Measurements from ENCODE around the gene NPFF. TPM values are rescaled to one million over a fixed set of nuclear protein-coding genes. Genes with fewer than 3 reads are reported as not detected.

Gene NPFF
- total and polyA plus RNA-seq, 2 of the 13 experiments (the other 11 are each of a cell fraction or from before 2014, with no cell fraction given), result not detected

GRCh38 chr12:53536962-53537361 lies 29.7 kb upstream of the NPFF start:
- Histone ChIP-seq H2AFZ (ENCODE audit: low read length) (no peak overlapping the region), H3K4me2 (ENCODE audit: low read depth, low read length) (no peak overlapping the region), H3K4me1 (ENCODE audit: insufficient read depth, low read length) (peaks cover 31% of the 10 kb centered on the region), H3K9me3 (ENCODE audit: low read length) (no peaks in the 10 kb centered on the region), H3K27ac (ENCODE audit: extremely low read length, insufficient read depth, low read length) (no peak overlapping the region), H3K27me3 (ENCODE audit: control insufficient read depth in 1 of 2, insufficient read depth in 2 of 2, low read length in 2 of 2) (no peaks in the 10 kb centered on the region), H4K20me1 (ENCODE audit: insufficient read depth, low read length) (no peaks in the 10 kb centered on the region), H3K4me3 (replicated peaks in 1 of 3; ENCODE audit: insufficient read depth in 1 of 3, low read depth in 2 of 3, low read length in 3 of 3) (no peak overlapping the region), H3K9ac (ENCODE audit: insufficient read depth, low read depth, low read length) (no peak overlapping the region), H3K79me2 (ENCODE audit: insufficient read depth, low read length) (no peaks in the 10 kb centered on the region), H3K36me3 (replicated peaks in 1 of 2; ENCODE audit: control insufficient read depth in 1 of 2, insufficient read depth in 2 of 2, low read length in 2 of 2) (peaks cover 16 to 58% of the 10 kb centered on the region in 2 experiments; a peak in 4 of 5 replicates)
- in situ Hi-C loops (cut with HindIII; ENCODE audit: extremely low pct_ligation_motif_present, low pct_unique_long_range_greater_than_20kb), result no loop called here
- CTCF ChIA-PET (ENCODE audit: low intra/inter-chr PET ratio, low total read pairs), result no interaction called here
- ATAC-seq, result no peak
- FAIRE-seq, result peak; percentile 12
- no TSS peak for BruUV-seq (replicated peaks)
- TF ChIP-seq AKAP8 (CRISPR knock-in tag; IDR thresholded peaks at IDR 0.05) (no peak), ZNF484 (CRISPR knock-in tag; IDR thresholded peaks at IDR 0.05; ENCODE audit: borderline replicate concordance, low read depth) (no peak), TERF1 (CRISPR knock-in tag; IDR thresholded peaks at IDR 0.05) (no peak), ZNF672 (CRISPR knock-in tag; IDR thresholded peaks at IDR 0.05) (no peak), CCAR2 (optimal IDR thresholded peaks at IDR 0.05; ENCODE audit: low read depth, low read length) (no peak), ZNF264 (CRISPR knock-in tag; IDR thresholded peaks at IDR 0.05) (no peak), ELK4 (CRISPR knock-in tag; IDR thresholded peaks at IDR 0.05; ENCODE audit: borderline replicate concordance) (no peak), ZNF616 (CRISPR knock-in tag; IDR thresholded peaks at IDR 0.05; ENCODE audit: low read depth) (no peak), CAMTA2 (CRISPR knock-in tag; IDR thresholded peaks at IDR 0.05; ENCODE audit: borderline replicate concordance) (no peak), ZBTB3 (CRISPR knock-in tag; IDR thresholded peaks at IDR 0.05; ENCODE audit: borderline replicate concordance, low read depth) (no peak), ZNF121 (CRISPR knock-in tag; IDR thresholded peaks at IDR 0.05) (no peak), MAFF (IDR thresholded peaks at IDR 0.05; ENCODE audit: low read depth, low read length) (no peak)
- intact Hi-C loops (cut with micrococcal nuclease; ENCODE audit: unreplicated experiment), result no loop called here
- 96% methylated on average over 3 of the region's 3 CpGs for WGBS (ENCODE audit: low lambda C conversion rate)
- no peak for DNase-seq (ENCODE audit: low spot score)
- POLR2A ChIA-PET, result no interaction called here
